H1 (cell line): ENCODE data around the gene EMID1. TPM values are rescaled to one million over a fixed set of nuclear protein-coding genes. Genes with fewer than 3 reads are reported as not detected.

Experiments
- CEBPB ChIP-seq: IDR thresholded peaks from 2 replicates; pipeline ENCODE4 v1.6.1; 2012; ENCODE audit warnings: low read depth, low read length
- PHF8 ChIP-seq: fragments of 200-600 bp; sonication (generic); conservative IDR thresholded peaks from 2 replicates; pipeline ENCODE4 v1.7.1; 2012; ENCODE audit warnings: low read depth, mild to moderate bottlenecking, inconsistent platforms, low read length, moderate library complexity
- POLR2A ChIP-seq, 2 experiments: IDR thresholded peaks; 1 replicate in 1 of 2; 2 replicates in 1 of 2; pipeline ENCODE4 v1.6.1; 2011; ENCODE audit warnings: low read depth in 2 of 2, low read length in 2 of 2, mild to moderate bottlenecking in 2 of 2; ENCODE audit errors: control extremely low read depth in 1 of 2
- polyA plus RNA-seq, 7 experiments: library from polyadenylated mRNA; depleted of rRNA in 3 of 7; stranded (reverse) in 5 of 7; unstranded in 2 of 7; fragments of >200 nt in 5 of 7; fragments of 200-250 nt in 2 of 7; gene quantifications; 1 replicate in 5 of 7; 2 replicates in 1 of 7; 4 replicates in 1 of 7; pipeline versions ENCODE4 v1.2.1 to v1.2.3, GENCODE V29; 2011 to 2013; ENCODE audit warnings: missing spikeins in 2 of 7, mixed read lengths in 2 of 7
- total RNA-seq: library from RNA; stranded (reverse); fragmentation: NEBNext Ultra II Directional; extraction: Animal tissue kit (Norgen Biotek cat#: 25700); gene quantifications from 2 replicates; pipeline ENCODE4 v1.2.1, GENCODE V29; 2021

EMID1 gene
- total and polyA plus RNA-seq, 2 of the 8 experiments (the other 6 are each of a cell fraction or from before 2014, with no cell fraction given), result 3.9 to 7.4 TPM

DNA sequence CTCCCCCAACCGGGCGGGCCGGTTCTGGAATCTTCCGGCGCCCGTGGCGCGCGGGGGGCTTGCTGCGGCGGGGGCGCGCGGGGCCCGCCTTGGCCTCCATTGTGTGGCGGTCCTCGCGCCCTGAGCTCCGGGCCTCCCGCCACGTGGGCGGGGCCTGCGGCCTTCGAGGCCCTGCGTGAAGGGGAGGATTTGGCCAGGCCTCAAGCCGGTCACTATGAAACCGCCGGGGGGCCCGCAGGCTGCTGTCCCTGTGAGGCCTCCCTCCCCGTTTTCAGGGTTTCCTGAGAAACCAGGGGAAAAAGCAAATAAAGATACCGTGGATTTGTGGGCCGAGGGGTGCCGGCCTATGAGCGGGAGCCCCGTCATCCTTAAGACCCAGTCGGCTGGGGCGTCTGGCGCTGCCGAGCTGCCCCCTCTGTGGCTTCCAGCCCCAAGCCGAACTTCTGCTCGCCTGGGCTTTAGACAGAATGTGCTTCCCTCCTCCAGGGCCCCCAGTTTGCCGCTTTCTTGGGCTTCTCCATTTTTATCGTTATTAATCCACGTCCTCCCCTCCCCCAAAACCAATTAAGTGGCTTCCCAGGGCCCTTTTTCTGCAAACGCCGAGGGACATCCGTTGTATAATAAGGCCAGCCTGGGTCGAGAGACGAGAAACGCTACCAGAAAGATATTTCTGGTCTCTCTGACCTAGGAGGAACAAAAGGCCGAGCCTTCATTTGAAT lies 63.0 kb downstream of the EMID1 start (continued):
- TF ChIP-seq POLR2A (IDR thresholded peaks at IDR 0.05; ENCODE audit: control extremely low read depth in 1 of 2, low read depth in 2 of 2, low read length in 2 of 2) (peak; percentile 62 to 72), PHF8 (peak; percentile 38), CEBPB (no peak)
